Eye (tissue), 1 donor: Measurements from ENCODE around the gene HSPBP1.

Experiments
- DNase-seq: peaks from one replicate; pipeline ENCODE4 v3.0.0-alpha.2; 2015

The HSPBP1 gene

GRCh38 chr19:55252760-55253663, 26.9 kb downstream of the HSPBP1 start:
- no peak for DNase-seq

GRCh38 chr19:55251341-55252081, 28.4 kb downstream of the HSPBP1 start:
- no peak for DNase-seq

GRCh38 chr19:55250262-55251036, 29.5 kb downstream of the HSPBP1 start:
- DNase-seq, result no peak

GRCh38 chr19:55249841-55250240, 30.1 kb downstream of the HSPBP1 start:
- no peak for DNase-seq

- DNase-seq, result no peak
These were observed 31.2 kb downstream of the HSPBP1 start for GRCh38 chr19:55248704-55249103.

- DNase-seq, result no peak
These were observed 31.7 kb downstream of the HSPBP1 start for GRCh38 chr19:55248166-55248675.

GRCh38 chr19:55247621-55248099, 32.2 kb downstream of the HSPBP1 start:
- DNase-seq, result no peak

GRCh38 chr19:55246462-55247451, 33.2 kb downstream of the HSPBP1 start:
- no peak for DNase-seq

- no peak for DNase-seq
These were observed 34.5 kb downstream of the HSPBP1 start for GRCh38 chr19:55245236-55245904.

- no peak for DNase-seq
These were observed 35.8 kb downstream of the HSPBP1 start for GRCh38 chr19:55244004-55244680.

- no peak for DNase-seq
These were observed 37.4 kb downstream of the HSPBP1 start for GRCh38 chr19:55242517-55242916.

GRCh38 chr19:55241935-55242464, 37.9 kb downstream of the HSPBP1 start:
- no peak for DNase-seq

- DNase-seq, result no peak
These were observed 38.6 kb downstream of the HSPBP1 start for GRCh38 chr19:55241143-55241934.

- no peak for DNase-seq
These were observed 39.2 kb downstream of the HSPBP1 start for GRCh38 chr19:55240713-55241020.

GRCh38 chr19:55239004-55239403, 40.9 kb downstream of the HSPBP1 start:
- no peak for DNase-seq

- DNase-seq, result no peak
These were observed 41.9 kb downstream of the HSPBP1 start for GRCh38 chr19:55238030-55238429.

- no peak for DNase-seq
These were observed 46.9 kb downstream of the HSPBP1 start for GRCh38 chr19:55232986-55233385.

GRCh38 chr19:55232286-55232602, 47.7 kb downstream of the HSPBP1 start:
- no peak for DNase-seq
